Neural cell (in vitro differentiated cells): Measurements from ENCODE around the gene CCNL2. TPM values are rescaled to one million over a fixed set of nuclear protein-coding genes. Genes with fewer than 3 reads are reported as not detected.

Experiments
- H2AFZ ChIP-seq: fragments of 200-600, 300-800 bp; sonication (generic), shearing (Covaris generic); 2 replicates; pipeline ENCODE4 v1.6.0; 2014; ENCODE audit warnings: low read depth, mild to moderate bottlenecking, antibody characterized with exemption, low read length, moderate library complexity
- H3F3A ChIP-seq: fragments of 200-600 bp; shearing (Covaris generic); 2 replicates; pipeline ENCODE4 v1.6.1; 2016; ENCODE audit warnings: mild to moderate bottlenecking, moderate library complexity, mixed read lengths, antibody characterized with exemption, low read length; ENCODE audit not compliant: insufficient read depth, poor library complexity, severe bottlenecking
- H3K27ac ChIP-seq: fragments of 200-600, 300-800 bp; sonication (generic), shearing (Covaris generic); 2 replicates; pipeline ENCODE4 v1.5.1; 2014; ENCODE audit warnings: mild to moderate bottlenecking, low read length, moderate library complexity
- H3K27me3 ChIP-seq: fragments of 300-800, 200-600 bp; sonication (generic), shearing (Covaris generic); 2 replicates; pipeline ENCODE4 v1.6.0; 2014; ENCODE audit warnings: mild to moderate bottlenecking, low read depth, low read length, moderate library complexity; ENCODE audit not compliant: insufficient read depth
- H3K36me3 ChIP-seq: fragments of 300-800, 200-600 bp; sonication (generic), shearing (Covaris generic); 2 replicates; pipeline ENCODE4 v1.5.1; 2014; ENCODE audit warnings: mild to moderate bottlenecking, antibody characterized with exemption, low read length, moderate library complexity; ENCODE audit not compliant: insufficient read depth
- H3K4me2 ChIP-seq: fragments of 300-800, 200-600 bp; sonication (generic), shearing (Covaris generic); 2 replicates; pipeline ENCODE4 v1.6.0; 2014; ENCODE audit warnings: mild to moderate bottlenecking, low read length
- H3K4me3 ChIP-seq: fragments of 300-800, 200-600 bp; sonication (generic), shearing (Covaris generic); 2 replicates; pipeline ENCODE4 v1.5.1; 2014; ENCODE audit warnings: mild to moderate bottlenecking, low read length, moderate library complexity
- H3K79me2 ChIP-seq: fragments of 200-600 bp; shearing (Covaris generic); replicated peaks from 2 replicates; pipeline ENCODE4 v1.6.0; 2014; ENCODE audit warnings: mild to moderate bottlenecking, low read length, moderate library complexity; ENCODE audit not compliant: insufficient read depth
- H3K9ac ChIP-seq: fragments of 300-800, 200-600 bp; sonication (generic), shearing (Covaris generic); 2 replicates; pipeline ENCODE4 v1.6.1; 2016; ENCODE audit warnings: mild to moderate bottlenecking, low read length, mixed read lengths
- H3K9me2 ChIP-seq: fragments of 200-600 bp; shearing (Covaris generic); 2 replicates; pipeline ENCODE4 v1.6.1; 2016; ENCODE audit warnings: mild to moderate bottlenecking, low read length, mixed read lengths; ENCODE audit not compliant: insufficient read depth
- H3K9me3 ChIP-seq: fragments of 200-600, 300-800 bp; sonication (generic), shearing (Covaris generic); 2 replicates; pipeline ENCODE4 v1.6.1; 2016; ENCODE audit warnings: mild to moderate bottlenecking, mixed run types, low read length, moderate library complexity, mixed read lengths
- H4K20me1 ChIP-seq: fragments of 200-600 bp; shearing (Covaris generic); 2 replicates; pipeline ENCODE4 v1.6.1; 2016; ENCODE audit warnings: mild to moderate bottlenecking, mixed run types; ENCODE audit not compliant: insufficient read depth
- EP300 ChIP-seq: fragments of 450-650 bp; conservative IDR thresholded peaks from 2 replicates; pipeline ENCODE4 v1.6.1; 2014; ENCODE audit warnings: antibody characterized with exemption, mild to moderate bottlenecking, moderate library complexity; ENCODE audit not compliant: poor library complexity, severe bottlenecking
- EZH2 ChIP-seq: fragments of 200-600, 300-800 bp; shearing (Covaris generic), sonication (generic); IDR thresholded peaks from 2 replicates; pipeline ENCODE4 v1.6.1; 2014; ENCODE audit warnings: antibody characterized with exemption, low read length, borderline replicate concordance, mild to moderate bottlenecking; ENCODE audit not compliant: insufficient read depth, poor library complexity, severe bottlenecking
- MXI1 ChIP-seq: fragments of 450-650 bp; conservative IDR thresholded peaks from 2 replicates; pipeline ENCODE4 v1.6.1; 2014; ENCODE audit warnings: antibody characterized with exemption, mild to moderate bottlenecking; ENCODE audit not compliant: poor library complexity, severe bottlenecking
- POLR2AphosphoS5 ChIP-seq: IDR thresholded peaks from 2 replicates; pipeline ENCODE4 v1.6.1; 2012
- RAD21 ChIP-seq: fragments of 450-650 bp; conservative IDR thresholded peaks from 2 replicates; pipeline ENCODE4 v1.6.1; 2014; ENCODE audit warnings: antibody characterized with exemption, mild to moderate bottlenecking, moderate library complexity
- SMC3 ChIP-seq: fragments of 450-650 bp; conservative IDR thresholded peaks from 2 replicates; pipeline ENCODE4 v1.6.1; 2014; ENCODE audit warnings: antibody characterized with exemption, mild to moderate bottlenecking, moderate library complexity; ENCODE audit not compliant: poor library complexity
- TAF1 ChIP-seq: IDR thresholded peaks from 2 replicates; pipeline ENCODE4 v1.6.1; 2012; ENCODE audit warnings: low read depth
- polyA plus RNA-seq: library from polyadenylated mRNA; depleted of rRNA; stranded (reverse); fragments of >200 nt; gene quantifications from 2 replicates; pipeline ENCODE4 v1.2.3, GENCODE V29; 2014
- TF ChIP-seq, protein P1 (sequence below): fragments of 450-650 bp; IDR thresholded peaks from 2 replicates; pipeline ENCODE4 v1.5.1; 2014; ENCODE audit warnings: antibody characterized with exemption, mild to moderate bottlenecking, moderate library complexity; ENCODE audit not compliant: poor library complexity, severe bottlenecking
- TF ChIP-seq, protein P2 (sequence below): IDR thresholded peaks from 2 replicates; pipeline ENCODE4 v1.6.1; 2012; ENCODE audit warnings: borderline replicate concordance

CCNL2 gene
- polyA plus RNA-seq, 1 donor from 2014 or later = 696 TPM

DNA sequence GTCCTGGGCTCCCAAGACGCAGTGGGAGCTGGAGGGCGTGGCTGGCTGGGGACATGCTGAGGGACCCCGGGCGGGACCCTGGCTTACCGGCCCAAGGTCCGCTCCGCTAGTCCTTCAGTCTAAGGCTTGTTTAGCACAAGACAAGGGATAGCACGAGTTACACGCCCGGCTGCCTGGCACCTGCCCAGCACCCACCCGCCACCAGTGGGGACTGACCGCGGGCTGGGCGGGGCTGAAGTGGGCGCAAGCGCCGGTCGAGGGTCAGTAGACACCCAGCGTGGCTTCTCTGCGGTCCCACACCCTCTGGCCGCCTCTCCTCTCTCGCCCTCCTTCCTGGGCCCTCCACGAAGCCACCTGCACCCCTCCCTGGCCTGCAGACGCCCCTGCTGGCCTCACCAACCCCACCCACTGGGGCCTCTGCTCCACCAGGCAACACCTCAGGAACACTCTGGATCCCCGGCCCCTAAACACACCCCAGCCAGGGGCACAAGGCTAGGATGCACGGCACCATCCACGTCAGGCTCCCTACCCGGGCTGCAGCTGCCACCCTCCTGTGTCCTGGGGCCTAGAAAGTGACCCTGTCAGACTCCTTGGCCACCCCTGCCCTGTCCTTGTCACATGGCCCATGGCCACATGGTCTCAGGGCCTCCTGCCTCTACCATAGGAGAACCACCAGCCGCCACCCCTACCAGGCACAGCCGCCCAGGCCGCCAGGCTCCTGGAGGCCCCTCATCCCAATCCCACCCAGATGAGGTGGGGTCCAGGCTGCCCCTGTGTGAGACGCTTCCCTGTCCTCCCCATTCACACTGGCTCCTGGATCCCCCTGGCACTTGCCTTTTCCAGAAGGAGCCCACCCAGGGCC, 62.0 kb downstream of the CCNL2 start:
- Histone ChIP-seq H3K27ac (no peak overlapping the region), H3K4me2 (no peak overlapping the region), H4K20me1 (no peaks in the 10 kb centered on the region), H3K9me3 (no peaks in the 10 kb centered on the region), H2AFZ (no peak overlapping the region), H3K4me3 (no peak overlapping the region), H3K36me3 (no peaks in the 10 kb centered on the region), H3K27me3 (no peaks in the 10 kb centered on the region), H3F3A (no peaks in the 10 kb centered on the region), H3K79me2 (no peaks in the 10 kb centered on the region), H3K9ac (no peak overlapping the region), H3K9me2 (no peaks in the 10 kb centered on the region)
- TF ChIP-seq, protein P1, sequence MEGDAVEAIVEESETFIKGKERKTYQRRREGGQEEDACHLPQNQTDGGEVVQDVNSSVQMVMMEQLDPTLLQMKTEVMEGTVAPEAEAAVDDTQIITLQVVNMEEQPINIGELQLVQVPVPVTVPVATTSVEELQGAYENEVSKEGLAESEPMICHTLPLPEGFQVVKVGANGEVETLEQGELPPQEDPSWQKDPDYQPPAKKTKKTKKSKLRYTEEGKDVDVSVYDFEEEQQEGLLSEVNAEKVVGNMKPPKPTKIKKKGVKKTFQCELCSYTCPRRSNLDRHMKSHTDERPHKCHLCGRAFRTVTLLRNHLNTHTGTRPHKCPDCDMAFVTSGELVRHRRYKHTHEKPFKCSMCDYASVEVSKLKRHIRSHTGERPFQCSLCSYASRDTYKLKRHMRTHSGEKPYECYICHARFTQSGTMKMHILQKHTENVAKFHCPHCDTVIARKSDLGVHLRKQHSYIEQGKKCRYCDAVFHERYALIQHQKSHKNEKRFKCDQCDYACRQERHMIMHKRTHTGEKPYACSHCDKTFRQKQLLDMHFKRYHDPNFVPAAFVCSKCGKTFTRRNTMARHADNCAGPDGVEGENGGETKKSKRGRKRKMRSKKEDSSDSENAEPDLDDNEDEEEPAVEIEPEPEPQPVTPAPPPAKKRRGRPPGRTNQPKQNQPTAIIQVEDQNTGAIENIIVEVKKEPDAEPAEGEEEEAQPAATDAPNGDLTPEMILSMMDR = no peak
- TF ChIP-seq POLR2AphosphoS5 (no peak), MXI1 (no peak), RAD21 (no peak), EZH2 (no peak), TAF1 (no peak), SMC3 (no peak), EP300 (no peak)
- TF ChIP-seq, protein P2, sequence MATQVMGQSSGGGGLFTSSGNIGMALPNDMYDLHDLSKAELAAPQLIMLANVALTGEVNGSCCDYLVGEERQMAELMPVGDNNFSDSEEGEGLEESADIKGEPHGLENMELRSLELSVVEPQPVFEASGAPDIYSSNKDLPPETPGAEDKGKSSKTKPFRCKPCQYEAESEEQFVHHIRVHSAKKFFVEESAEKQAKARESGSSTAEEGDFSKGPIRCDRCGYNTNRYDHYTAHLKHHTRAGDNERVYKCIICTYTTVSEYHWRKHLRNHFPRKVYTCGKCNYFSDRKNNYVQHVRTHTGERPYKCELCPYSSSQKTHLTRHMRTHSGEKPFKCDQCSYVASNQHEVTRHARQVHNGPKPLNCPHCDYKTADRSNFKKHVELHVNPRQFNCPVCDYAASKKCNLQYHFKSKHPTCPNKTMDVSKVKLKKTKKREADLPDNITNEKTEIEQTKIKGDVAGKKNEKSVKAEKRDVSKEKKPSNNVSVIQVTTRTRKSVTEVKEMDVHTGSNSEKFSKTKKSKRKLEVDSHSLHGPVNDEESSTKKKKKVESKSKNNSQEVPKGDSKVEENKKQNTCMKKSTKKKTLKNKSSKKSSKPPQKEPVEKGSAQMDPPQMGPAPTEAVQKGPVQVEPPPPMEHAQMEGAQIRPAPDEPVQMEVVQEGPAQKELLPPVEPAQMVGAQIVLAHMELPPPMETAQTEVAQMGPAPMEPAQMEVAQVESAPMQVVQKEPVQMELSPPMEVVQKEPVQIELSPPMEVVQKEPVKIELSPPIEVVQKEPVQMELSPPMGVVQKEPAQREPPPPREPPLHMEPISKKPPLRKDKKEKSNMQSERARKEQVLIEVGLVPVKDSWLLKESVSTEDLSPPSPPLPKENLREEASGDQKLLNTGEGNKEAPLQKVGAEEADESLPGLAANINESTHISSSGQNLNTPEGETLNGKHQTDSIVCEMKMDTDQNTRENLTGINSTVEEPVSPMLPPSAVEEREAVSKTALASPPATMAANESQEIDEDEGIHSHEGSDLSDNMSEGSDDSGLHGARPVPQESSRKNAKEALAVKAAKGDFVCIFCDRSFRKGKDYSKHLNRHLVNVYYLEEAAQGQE = no peak

DNA sequence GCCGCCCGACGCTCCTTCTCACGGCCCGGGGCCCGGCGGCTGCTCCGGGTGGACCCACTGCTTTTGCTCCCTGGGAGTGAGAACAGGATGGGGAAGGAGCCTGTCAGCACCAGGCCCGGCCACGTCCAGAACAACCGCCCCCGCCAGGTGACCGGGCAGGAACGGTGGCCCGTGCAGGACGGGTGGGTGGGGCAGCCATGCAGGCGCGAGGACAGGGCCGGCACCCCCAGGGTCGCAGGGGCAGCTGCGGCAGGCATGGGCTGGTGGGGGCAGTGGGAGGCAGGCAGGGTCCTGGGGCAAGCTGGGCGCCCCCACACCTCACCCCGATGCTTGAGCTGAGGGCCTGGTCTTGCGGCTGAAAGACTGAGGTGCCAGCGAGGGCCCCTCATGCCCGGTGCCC, 62.7 kb downstream of the CCNL2 start:
- Histone ChIP-seq H3K9me3 (no peaks in the 10 kb centered on the region), H3K9me2 (no peaks in the 10 kb centered on the region), H4K20me1 (no peaks in the 10 kb centered on the region), H3K36me3 (no peaks in the 10 kb centered on the region), H3K27me3 (no peaks in the 10 kb centered on the region), H2AFZ (no peak overlapping the region), H3F3A (no peaks in the 10 kb centered on the region), H3K9ac (no peak overlapping the region), H3K79me2 (no peaks in the 10 kb centered on the region), H3K4me2 (no peak overlapping the region), H3K27ac (no peak overlapping the region), H3K4me3 (no peak overlapping the region)
- TF ChIP-seq SMC3 (no peak), RAD21 (no peak)
- TF ChIP-seq, protein P2 = no peak
